Measurements from ENCODE around the gene SLC6A9. TPM values are rescaled to one million over a fixed set of nuclear protein-coding genes. Genes with fewer than 3 reads are reported as not detected.

SLC6A9 gene
- polyA plus RNA-seq, 5 donors = 11.3 to 17.1 (median 12.6) TPM

DNA sequence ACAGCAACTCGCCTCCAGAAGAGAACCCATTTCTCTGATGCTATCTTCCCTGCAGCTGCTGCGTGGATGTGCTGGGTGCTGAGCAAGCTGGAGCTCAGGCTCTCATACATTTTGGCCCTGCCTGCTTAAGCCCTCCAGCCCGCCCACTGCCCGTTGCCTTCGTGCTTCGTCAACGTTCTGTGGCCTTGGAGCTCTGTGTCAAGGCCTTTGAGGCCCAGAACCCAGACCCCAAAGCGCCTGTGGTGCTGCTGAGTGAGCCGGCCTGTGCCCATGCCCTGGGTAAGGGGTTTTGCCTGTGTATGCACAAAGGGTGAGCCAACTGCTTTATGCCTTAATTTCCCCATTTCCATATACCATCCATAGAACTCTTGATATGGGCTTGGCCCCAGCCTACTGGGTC, 60.4 kb downstream of the SLC6A9 start:
- no peak for DNase-seq

DNA sequence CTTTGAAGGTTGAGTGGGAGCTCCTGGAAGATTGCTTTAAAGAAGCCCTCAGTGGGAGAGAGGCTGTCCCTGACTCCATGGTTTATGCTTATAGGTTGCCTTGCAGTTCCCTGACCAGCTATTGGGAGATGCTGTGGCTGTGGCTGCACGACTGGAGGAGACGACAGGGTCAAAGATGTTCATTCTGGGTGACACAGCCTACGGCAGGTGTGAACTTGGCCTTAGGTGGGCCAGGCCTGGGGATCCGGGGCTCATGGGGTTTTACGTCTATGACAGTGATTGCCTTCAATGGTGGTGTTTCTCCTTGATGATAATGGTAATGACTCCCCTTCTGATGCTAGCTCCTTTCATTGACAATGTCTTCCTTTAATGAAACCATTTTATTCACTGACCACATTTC, 60.8 kb downstream of the SLC6A9 start:
- DNase-seq = no peak

DNA sequence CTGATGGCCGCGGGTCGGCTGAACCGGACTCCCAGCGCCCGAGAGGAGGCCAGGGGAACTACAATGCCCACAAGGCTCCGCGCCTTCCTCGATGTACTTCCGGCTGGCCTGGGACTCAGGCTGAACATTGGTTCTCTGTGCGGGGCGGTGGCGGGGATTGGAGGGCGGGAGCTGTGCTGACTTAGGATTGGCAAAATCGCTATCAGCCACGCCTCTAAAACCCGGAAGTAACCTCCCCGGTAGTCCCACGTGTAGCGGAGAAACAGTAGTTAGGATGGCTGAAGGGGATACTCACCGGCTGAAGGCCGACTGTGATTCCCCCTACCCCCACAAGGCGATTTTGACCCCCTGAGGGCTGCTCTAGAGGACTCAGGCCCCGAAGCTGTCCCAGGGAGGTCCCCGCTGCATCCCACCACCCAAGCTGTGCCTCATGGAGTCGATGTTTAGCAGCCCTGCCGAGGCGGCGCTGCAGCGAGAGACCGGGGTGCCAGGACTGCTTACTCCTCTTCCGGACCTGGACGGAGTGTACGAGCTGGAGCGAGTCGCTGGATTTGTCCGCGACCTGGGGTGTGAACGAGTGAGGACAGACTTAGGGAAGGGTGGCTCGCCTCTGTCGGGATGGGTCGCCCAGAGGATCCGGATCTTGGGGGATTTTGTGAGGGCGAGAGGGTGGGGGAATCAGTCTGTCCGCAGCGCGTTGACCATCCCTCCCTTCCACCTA, 61.4 kb downstream of the SLC6A9 start, which contains the start of gene DPH2:
Gene DPH2, plus strand, starts transcription at position 265 of the 721 bp plus-strand sequence. Its CDS starts 166 bp downstream, at position 431.
- DNase-seq = peak; percentile 93 to 95

DNA sequence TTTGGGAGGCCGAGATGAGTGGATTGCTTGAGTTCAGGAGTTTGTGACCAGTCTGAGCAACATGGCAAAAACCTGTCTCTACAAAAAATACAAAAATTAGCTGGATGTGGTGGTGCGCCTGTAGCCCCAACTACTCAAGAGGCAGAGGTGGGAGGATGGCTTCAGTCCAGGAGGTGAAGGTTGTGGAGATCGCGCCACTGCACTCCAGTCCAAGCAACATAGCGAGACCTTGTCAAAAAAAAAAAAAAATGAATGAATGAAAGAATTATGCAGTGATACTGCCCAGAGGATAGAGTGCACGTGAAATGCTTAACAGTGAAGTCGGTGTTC, 61.9 kb downstream of the SLC6A9 start:
- DNase-seq = no peak

DNA sequence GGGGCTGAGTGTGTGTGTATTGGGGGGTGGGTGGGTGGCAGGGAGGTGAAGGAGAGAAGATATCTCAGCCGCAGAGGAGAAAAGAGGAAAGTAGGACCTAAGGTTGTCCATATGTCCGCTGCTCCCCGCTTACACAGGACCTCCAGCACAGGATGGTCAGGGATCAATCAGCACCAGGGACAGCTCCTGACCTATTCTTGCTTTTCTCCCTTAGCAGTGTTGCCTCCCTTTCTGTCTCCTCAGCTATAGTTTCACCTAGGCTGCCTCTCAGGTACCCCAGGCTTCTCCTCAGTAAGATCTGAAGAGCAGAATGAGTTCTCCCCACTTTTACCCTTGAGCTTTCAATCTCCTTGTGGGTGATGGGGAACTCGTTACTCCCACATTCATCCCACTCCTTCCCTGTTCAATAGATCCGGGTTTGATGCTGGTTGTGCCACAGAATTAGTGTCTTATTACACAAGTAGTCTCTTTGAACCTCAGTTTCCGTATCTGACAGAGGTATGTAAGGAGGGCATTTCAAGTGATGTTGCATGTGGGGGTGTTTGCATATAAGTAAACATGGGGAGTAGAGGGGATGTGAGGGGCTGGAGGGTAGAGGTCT, 62.8 kb downstream of the SLC6A9 start:
- DNase-seq = no peak

DNA sequence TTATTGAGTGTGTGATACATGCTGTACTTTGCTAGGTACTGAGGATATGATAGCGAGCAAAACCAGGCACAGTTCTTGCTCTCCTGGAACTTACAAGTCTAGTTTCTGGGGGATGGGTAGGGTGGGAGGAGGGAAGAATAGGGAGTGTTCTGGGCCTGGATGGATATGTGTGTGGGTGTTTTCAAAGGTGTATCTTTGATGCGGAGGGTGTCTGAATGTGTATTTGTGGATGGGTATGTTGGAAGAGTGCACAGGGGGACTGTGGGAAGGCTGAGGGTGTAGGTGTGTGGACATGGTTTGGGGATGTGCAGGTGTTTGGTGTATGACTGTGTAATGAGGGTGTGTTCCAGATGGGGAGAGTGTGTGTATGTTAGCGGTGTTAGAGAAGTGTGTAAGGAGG, 65.9 kb downstream of the SLC6A9 start:
- DNase-seq = no peak

DNA sequence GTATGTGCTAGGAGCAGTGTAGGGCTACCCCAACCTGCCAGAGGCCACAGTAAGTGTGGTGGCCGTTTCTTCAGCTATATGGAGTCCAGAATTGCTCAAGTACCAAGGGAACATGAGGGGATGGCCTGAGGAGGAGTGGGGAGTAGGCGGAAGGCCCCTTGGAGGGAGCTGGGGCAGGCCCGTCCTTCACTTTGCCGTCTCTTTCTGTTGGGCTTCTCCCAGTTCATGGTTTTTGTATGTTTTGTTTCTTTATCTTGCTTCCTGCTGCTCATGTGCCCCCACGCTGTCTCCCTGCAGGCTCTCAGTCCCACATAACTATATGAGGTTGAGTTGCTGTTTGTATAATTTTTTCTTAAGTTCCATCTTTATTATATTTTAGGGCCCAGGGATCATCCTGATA, 67.4 kb downstream of the SLC6A9 start:
- DNase-seq = no peak

DNA sequence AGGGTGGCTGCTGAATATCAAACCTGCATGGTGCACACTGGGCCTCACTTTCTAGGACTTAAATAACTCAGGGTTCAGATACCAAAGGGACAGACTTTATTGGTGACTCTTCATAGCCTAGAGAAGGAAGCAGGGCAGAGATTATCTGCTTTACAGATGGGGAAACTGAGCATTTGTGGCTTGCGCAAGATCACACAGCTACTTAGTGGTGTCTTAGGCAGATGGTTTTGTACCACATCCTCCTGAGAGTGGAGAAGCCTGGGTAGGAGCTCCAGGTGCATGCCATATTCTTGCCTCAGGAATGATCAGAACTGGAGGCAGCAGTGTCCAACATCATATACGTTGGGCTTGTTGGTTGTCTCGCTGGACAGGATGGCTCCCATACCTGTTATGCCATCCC, 68.3 kb downstream of the SLC6A9 start:
- no peak for DNase-seq

DNA sequence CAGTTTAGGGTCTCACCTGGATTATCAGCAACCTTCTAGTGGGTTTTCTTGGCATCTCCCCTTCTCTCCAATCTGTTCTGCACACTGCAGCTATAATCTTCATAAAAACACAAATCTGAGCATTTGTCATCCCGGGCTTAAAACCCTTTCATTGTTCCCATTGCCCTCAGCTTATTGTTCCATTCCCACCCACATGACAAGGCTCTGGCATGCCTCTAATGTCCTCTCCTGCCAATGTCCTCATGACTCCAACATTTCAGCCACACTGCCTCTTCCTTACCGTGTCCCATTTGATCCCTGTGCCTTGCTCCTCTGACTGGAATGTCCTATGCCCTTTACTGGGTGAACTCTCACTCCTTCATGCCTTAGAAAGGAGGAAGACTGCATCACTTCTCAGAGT, 68.9 kb downstream of the SLC6A9 start:
- DNase-seq = no peak

DNA sequence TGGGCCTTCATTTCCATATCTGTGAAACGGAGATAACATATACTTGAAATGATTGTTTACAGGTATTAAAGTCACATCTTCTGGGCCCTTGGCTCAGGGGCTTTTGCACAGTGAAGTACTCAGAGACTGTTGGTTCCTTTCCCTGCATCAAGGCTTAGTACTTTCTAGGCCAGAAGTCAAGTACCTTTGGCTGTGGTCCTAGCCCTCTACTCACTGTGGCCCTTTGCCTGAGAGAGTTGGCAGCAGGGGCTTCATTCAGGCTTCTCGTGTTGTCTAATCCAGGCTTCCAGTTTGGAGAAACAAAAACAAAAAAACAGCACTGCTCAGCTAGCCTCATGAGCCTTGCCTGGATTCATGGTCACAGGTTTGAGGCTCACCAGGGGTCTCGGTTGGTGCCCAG, 69.6 kb downstream of the SLC6A9 start:
- no peak for DNase-seq

DNA sequence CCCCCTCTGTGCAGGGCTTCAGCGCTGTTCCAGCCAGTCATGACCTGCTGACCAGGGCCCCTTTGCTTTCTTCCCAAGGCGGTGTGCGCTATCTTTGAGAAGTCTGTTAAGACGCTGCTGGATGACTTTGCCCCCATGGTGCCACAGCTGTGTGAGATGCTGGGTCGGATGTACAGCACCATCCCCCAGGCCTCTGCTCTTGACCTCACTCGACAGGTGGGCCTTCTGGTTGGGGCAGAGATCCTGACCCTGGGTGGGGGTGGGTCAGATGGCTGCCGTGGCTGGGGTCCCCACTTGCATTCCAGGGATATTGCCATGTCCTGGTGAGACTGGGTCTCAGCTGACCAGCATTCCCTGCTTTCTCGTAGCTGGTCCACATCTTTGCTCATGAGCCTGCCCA, 70.5 kb downstream of the SLC6A9 start:
- no peak for DNase-seq

DNA sequence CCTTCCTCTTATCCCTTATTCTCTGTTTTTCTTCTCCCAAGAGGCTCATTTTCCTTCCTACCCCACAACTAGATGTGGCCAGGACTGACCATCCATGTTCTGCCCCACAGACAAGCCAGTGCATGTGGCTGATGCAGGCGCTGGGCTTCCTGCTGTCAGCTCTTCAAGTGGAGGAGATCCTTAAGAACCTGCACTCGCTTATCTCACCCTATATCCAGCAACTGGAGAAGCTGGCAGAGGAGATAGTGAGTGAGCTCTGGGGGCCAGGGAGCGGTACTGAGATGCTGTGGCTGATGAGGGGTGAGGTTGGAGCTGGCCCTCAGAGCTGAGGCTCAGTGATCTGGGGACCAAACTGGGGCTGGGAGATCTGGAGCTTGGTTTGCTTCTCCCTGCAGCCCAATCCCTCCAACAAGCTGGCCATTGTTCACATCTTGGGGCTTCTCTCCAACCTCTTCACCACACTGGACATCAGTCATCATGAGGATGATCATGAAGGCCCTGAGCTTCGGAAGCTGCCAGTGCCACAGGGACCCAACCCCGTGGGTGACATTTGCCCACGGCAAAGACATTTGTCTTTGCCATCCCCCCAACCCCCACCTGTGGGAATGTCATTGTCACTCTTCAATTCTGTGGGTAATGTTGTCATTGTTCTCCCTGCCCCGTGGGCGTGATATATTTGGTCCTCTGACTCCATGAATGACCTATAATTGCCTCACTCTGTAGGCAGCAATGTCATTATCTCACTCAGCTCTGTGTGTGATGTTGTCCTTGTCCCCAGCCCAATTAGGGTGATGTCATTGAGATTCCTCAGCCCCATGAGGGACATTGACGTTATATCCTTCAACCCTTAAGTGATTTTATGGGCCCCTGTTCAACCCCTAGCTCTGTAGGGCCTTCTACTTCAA, 72.7 kb downstream of the SLC6A9 start:
- DNase-seq = no peak

DNA sequence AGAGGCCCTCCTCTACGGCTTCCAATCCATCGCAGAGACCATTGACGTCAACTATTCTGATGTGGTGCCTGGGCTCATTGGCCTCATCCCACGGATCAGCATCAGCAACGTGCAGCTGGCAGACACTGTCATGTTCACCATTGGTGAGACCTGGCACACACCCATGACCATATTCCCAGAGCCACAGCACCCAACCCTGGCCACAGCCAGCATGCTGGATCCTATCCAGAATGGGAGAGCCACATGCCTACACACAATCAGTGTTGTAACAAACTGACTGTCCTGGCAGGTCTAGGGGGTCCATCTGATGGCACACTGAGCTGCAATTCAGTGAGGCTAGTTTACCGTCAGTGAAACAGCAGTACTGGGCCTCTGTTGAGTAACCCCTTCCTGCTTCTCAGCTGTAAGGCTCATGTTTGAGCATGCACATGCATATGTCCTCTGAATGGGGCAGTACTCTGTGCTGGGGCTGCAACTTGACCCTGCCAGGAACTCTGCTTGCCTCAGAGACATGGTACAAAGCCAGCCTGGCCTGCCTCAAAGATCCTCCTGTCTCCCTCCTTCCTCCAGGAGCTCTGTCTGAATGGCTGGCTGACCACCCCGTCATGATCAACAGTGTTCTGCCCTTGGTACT, 73.7 kb downstream of the SLC6A9 start:
- DNase-seq = no peak

DNA sequence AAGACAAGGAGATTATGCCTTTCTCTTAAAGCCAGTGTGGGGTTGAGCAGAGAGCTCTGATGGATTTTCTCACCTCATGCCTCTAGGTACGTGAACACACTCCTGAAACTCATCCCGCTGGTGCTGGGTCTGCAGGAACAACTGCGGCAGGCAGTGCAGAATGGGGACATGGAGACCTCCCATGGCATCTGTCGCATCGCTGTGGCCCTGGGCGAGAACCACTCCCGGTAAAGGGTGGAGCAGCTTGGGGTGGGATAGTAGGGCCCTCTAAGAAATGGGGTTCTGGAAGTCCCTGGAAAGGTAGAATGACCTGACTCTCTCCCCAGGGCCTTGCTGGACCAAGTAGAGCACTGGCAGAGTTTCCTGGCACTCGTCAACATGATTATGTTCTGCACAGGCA, 75.0 kb downstream of the SLC6A9 start:
- DNase-seq = no peak

DNA sequence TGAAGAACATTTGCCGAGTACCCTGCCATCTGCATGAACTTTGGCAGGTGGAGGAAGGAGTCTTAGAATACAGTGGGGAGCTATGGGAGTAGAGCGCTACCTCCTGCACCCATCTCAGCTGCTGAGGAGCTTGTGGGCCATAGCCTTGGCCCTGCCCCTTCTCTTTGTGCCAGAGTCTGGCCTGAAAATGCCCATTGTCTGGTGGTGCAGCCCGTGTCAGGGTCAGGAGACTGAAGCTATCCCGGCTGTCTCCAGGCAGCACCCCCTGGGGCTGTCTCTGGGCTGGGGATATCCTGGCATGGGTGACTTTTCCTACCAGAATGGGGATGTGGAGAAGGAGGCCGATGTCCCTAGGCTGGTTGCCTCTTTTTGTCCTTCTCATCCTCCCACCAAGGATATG, 77.2 kb downstream of the SLC6A9 start:
- no peak for DNase-seq

DNA sequence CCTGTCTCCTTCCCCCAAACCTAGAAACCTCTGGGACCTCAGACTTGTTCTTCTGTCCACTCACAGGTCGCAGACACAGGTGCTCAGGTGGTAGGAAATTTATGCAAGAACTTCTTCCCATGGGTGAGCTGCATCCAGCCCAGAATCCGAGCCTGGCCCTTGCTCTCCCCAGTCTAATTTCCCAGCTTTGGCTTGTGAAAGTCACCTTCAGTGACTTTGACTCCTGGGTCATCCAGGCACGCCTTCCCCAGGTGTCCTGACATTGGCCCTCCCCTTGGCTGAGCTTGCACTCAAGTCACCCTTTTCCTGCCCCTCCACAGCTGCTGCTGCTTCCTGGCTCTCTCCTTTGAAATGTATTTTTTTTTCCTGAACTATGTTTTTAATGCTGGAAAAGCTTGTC, 77.9 kb downstream of the SLC6A9 start:
- no peak for DNase-seq

DNA sequence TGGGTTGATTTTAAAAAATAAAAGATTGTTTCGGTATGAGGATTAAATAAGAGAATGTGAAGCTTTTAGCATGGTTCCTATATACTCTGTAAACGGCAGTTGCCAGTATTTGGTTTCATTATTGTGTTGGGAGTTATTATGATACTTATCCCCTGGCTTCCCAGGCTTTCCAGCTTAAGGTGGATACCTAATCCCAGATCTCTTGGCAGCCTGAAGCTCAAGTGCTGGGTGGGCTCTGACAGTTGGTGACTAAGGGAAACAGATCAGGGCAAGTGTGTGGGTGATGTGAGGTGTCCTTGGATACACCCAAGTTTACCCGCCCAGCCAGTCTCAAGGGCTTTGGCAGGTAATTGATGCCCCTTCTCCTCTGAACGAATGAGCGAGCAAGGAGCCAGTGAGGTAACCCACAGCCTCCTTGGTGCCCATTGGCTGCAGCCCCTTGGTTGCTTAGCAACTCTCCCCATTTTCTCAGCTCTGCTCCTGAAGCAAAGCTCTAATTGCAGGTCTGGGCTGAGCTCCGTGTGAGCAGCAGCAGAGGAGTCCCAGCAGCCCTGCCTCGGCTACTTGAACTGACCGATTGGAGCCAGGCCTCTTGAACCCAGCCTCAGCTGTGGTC, 78.4 kb downstream of the SLC6A9 start:
- DNase-seq = no peak

DNA sequence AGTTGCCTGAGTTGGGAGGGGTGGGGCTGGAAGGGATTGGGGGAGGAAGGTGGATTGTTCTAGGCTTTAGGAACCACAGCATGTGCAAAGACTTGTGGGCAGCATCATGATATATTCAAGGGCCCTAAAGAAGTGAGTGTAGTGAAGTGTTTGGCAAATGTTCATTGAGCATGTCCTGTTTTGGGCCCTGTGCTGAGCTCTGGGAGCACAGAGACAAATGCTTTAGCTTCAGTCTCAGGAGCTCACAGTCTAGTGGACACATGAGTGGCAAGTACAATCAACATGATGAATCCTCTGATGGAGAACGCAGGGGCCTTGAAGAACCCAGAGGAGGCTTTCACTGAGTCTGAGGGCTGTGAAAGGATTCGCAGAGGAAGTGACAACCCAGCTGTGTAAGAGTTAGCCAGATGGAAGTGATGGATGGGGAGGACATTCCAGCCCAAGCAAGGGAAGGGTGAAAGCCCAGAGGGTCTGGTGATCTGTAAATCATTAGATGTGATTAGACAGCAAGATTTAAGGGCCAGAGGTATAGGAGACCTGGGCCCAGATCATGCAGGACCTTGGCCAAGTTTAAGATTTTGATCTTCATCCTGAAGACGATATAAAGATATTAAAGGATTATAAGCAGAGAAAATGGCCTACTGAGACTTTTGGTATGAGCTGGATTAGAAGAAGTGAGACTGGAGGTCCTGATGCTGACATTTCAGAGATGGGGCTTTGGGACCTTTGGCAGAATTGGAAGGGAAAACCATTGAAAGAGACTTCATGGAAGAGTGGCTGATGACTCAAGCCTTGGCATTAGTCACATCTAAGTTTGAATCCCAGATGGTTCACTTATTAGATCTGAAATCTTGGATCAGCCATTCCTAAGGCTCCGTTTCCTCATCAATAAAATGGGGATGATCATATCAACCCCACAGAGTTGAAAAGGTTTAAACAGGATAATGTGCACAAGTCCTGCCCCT, 80.0 kb downstream of the SLC6A9 start:
- no peak for DNase-seq

DNA sequence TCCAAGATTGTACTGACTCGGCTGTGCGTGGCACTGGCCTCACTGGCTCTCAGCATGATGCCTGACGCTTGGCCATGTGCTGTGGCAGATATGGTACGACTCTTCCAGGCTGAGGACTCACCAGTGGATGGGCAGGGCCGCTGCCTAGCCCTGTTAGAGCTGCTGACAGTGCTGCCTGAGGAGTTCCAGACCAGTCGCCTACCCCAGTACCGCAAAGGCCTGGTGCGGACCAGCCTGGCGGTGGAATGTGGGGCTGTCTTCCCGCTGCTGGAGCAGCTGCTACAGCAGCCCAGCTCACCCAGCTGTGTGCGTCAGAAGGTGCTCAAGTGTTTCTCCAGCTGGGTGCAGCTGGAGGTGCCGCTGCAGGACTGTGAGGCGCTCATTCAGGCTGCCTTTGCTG, 81.6 kb downstream of the SLC6A9 start:
- DNase-seq = no peak

DNA sequence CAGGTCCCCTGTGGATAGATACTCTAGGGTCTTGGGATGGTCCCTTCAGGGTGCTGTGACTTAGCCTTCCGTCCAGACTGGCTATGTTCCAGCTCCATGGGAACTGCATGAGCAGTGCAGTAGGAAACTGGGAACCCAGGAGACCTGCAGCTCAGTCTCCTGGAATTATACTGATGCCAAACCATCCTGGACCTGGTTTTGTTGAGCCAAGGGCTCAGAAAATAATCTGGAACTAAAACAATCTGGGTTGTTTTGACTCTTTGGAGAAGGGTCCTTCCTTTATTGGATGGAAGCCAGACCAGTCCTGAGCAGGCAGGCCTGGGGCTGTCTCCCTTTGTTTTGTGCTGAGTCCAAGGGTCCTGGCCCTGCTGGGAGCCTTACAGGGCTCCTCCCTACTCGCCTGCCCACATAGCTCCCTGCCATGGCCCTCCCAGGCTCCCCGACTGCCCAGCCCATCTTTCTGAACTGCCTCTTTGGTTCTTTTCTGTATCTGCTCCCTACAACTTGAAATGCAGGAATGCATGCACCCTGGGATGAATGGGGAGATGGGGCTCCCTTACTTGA, 83.3 kb downstream of the SLC6A9 start:
- no peak for DNase-seq

All from right lung (tissue), 5 donors.